Naive thymus-derived CD4-positive, alpha-beta T cell (primary cell): Measurements from ENCODE around the gene GPA33. TPM values are rescaled to one million over a fixed set of nuclear protein-coding genes. Genes with fewer than 3 reads are reported as not detected.

ENCODE experiments used
- ATAC-seq: fragments of 150-1000 bp; cut with Tn5 transposase; 2 replicates; pipeline ENCODE4 v1.10.0; 2021; ENCODE audit warnings: mild to moderate bottlenecking, moderate library complexity
- CTCF ChIA-PET: fragments of 350-600 bp; sonication (Branson Sonifier 250); formaldehyde crosslinking; loops from one replicate; lab custom pipeline; 2021; ENCODE audit warnings: antibody characterized with exemption; lab: Charles Lee
- POLR2A ChIA-PET: fragments of 350-600 bp; sonication (Branson Sonifier 250); formaldehyde crosslinking; loops from one replicate; lab custom pipeline; 2021; ENCODE audit warnings: antibody characterized with exemption, inconsistent platforms; lab: Charles Lee
- DNase-seq, 9 donors: peaks; one replicate each; pipeline versions ENCODE4 v3.0.0 to v3.0.0-alpha.2; 2020 to 2022; ENCODE audit warnings: mixed read lengths in 1 of 9
- H3K27ac ChIP-seq: one replicate; pipeline ENCODE4 v1.7.0; 2013; ENCODE audit warnings: mild to moderate bottlenecking, low read depth, low read length, moderate library complexity
- H3K27me3 ChIP-seq, 2 donors: one replicate each; pipeline ENCODE4 v1.7.0; 2013; ENCODE audit warnings: low read length in 2 of 2, mild to moderate bottlenecking in 2 of 2, moderate library complexity in 2 of 2; ENCODE audit not compliant: control insufficient read depth in 2 of 2, insufficient read depth in 2 of 2
- H3K36me3 ChIP-seq, 3 experiments: 1 replicate in 2 of 3; 2 replicates in 1 of 3; pipeline ENCODE4 v1.7.0; 2013; ENCODE audit warnings: low read length in 3 of 3, mild to moderate bottlenecking in 3 of 3, moderate library complexity in 1 of 3; ENCODE audit not compliant: insufficient read depth in 3 of 3, control insufficient read depth in 2 of 3
- H3K4me1 ChIP-seq, 2 donors: one replicate each; pipeline ENCODE4 v1.7.0; 2013; ENCODE audit warnings: low read length in 2 of 2, mild to moderate bottlenecking in 2 of 2, moderate library complexity in 1 of 2; ENCODE audit not compliant: control insufficient read depth in 2 of 2, insufficient read depth in 2 of 2
- H3K4me3 ChIP-seq: 2 replicates; pipeline ENCODE4 v1.7.0; 2013; ENCODE audit warnings: mild to moderate bottlenecking, low read length
- H3K9me3 ChIP-seq, 3 experiments: 1 replicate in 2 of 3; 2 replicates in 1 of 3; pipeline ENCODE4 v1.7.0; 2013; ENCODE audit warnings: low read length in 3 of 3; ENCODE audit not compliant: control insufficient read depth in 2 of 3
- H3K27ac Mint-ChIP-seq, 9 donors: one replicate each; pipeline ENCODE4 v1.8.0; 2020 to 2022; ENCODE audit warnings: mixed read lengths in 9 of 9, mild to moderate bottlenecking in 8 of 9, moderate library complexity in 5 of 9, inconsistent platforms in 2 of 9
- H3K27me3 Mint-ChIP-seq, 5 donors: one replicate each; pipeline ENCODE4 v1.8.0; 2021 to 2022; ENCODE audit warnings: mixed read lengths in 5 of 5, mild to moderate bottlenecking in 1 of 5
- H3K36me3 Mint-ChIP-seq, 5 donors: one replicate each; pipeline ENCODE4 v1.8.0; 2020 to 2022; ENCODE audit warnings: mixed read lengths in 5 of 5, mild to moderate bottlenecking in 3 of 5, inconsistent platforms in 1 of 5
- H3K4me1 Mint-ChIP-seq, 7 donors: one replicate each; pipeline ENCODE4 v1.8.0; 2020 to 2022; ENCODE audit warnings: mixed read lengths in 7 of 7, mild to moderate bottlenecking in 3 of 7, inconsistent platforms in 1 of 7
- H3K4me3 Mint-ChIP-seq, 10 donors: one replicate each; pipeline ENCODE4 v1.8.0; 2020 to 2022; ENCODE audit warnings: mild to moderate bottlenecking in 10 of 10, mixed read lengths in 10 of 10, moderate library complexity in 6 of 10, inconsistent platforms in 2 of 10
- H3K9me3 Mint-ChIP-seq, 11 donors: one replicate each; pipeline ENCODE4 v1.8.0; 2020 to 2022; ENCODE audit warnings: mixed read lengths in 11 of 11, mild to moderate bottlenecking in 4 of 11, inconsistent platforms in 1 of 11, moderate library complexity in 1 of 11
- intact Hi-C, 2 donors: fragments of 100-400 bp; cut with micrococcal nuclease; formaldehyde crosslinking; loops; one replicate each; pipeline ENCODE4 v1.15.1; 2023
- polyA plus RNA-seq, 2 donors: library from polyadenylated mRNA; unstranded; fragments of 300-500 nt; fragmentation: Illumina TruSeq; gene quantifications; one replicate each; pipeline ENCODE4 v1.2.3, GENCODE V29; 2021
- total RNA-seq, 6 experiments: library from RNA in 5 of 6; stranded (reverse) in 5 of 6; gene quantifications; 1 replicate in 5 of 6; 2 replicates in 1 of 6; pipeline ENCODE4 v1.2.3 and lab custom pipeline; 2021 to 2026

Gene GPA33
- total and polyA plus RNA-seq, 7 experiments from 2014 or later, result 5.4 to 63.4 (median 31.3) TPM

DNA sequence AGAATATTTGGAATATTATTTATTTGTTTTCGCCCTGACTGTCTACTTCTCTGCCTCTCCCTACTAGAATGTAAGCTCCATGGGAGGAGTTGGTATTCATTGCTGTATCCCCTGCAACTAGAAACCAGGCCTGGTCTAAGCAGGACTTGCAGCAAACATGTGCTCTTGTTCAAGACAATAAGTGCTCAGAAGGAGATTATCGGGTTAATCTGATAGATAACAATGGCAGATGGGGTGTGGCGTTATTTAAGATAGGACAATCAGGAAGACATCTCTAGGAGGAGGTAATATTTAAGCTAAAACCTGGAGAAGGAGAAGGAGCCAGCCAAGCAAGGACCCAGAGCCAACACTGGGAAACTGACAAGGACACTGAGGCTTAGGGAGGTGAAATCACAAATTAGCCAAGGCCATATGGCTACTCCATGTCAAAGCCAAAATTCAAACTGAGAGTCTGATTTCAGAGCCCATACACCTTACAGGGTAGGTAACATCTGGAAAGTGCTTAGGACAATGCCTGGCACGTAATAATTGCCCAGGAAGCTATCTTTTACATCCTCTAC is 45.2 kb upstream of the GPA33 start:
- no peak overlapping the region for H3K4me3 Mint-ChIP-seq
- ATAC-seq (no peak), DNase-seq (no peak)
- peaks cover 0 to 2% (median 0%) of the 10 kb centered on the region in 7 donors for H3K4me1 Mint-ChIP-seq
- Histone ChIP-seq H3K4me1 (no peaks in the 10 kb centered on the region), H3K9me3 (no peaks in the 10 kb centered on the region), H3K27me3 (no peaks in the 10 kb centered on the region), H3K27ac (no peak overlapping the region), H3K4me3 (no peak overlapping the region), H3K36me3 (no peaks in the 10 kb centered on the region)
- ChIA-PET POLR2A (no interaction called here), CTCF (interaction anchor here (0.6 to 0.8 kb wide), 2 partner anchors 102 to 225 kb away, joined by 3 read pairs; no protein-coding TSS in a partner anchor)
- intact Hi-C loops, result no loop called here
- H3K36me3 Mint-ChIP-seq, result no peaks in the 10 kb centered on the region
- peaks cover 4 to 67% (median 10%) of the 10 kb centered on the region in 5 donors for H3K27me3 Mint-ChIP-seq
- no peaks in the 10 kb centered on the region for H3K9me3 Mint-ChIP-seq
- no peak overlapping the region for H3K27ac Mint-ChIP-seq

DNA sequence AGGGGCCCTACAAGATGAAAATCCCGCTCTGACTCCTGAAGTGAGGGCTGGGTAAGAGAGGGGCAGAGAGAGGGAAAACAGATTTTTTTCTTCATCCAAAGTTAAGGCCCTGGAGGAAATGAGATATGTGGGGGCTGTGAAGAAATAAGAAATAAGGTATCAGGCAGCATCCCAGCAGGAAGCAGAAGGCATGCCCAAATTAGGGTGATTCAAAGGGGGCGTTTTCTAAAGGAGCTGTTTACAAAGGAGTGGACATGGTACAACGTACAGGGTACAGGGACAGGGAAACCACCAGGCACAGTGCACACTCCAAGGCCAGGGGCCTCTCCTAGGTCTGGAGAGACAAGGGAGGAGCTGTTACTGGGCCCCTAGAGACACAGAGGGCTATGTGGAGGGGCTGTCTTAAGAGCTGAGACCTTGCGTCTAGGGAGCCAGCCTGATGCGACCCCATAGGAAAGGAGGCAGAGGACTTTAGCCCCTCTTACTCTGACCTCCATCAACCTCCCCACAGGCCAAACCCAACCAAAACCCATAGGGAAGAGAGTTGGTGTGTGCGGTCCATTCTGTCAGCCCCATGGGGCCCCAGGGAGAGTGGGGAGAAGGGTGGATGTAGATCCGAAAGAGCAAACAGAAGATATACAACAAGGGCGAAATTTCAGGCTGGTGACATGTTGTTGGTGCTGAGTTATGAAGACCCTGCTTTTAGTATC is 42.3 kb upstream of the GPA33 start:
- no peak for ATAC-seq
- Mint-ChIP-seq H3K27ac (peak overlapping the region in 1 of 9 donors; percentile 51), H3K4me3 (no peak overlapping the region), H3K9me3 (no peaks in the 10 kb centered on the region), H3K36me3 (no peaks in the 10 kb centered on the region), H3K4me1 (peaks cover 0 to 4% (median 0%) of the 10 kb centered on the region in 7 donors), H3K27me3 (peaks cover 10 to 63% (median 19%) of the 10 kb centered on the region in 5 donors)
- no peaks in the 10 kb centered on the region for H3K9me3 ChIP-seq
- no peaks in the 10 kb centered on the region for H3K27me3 ChIP-seq
- POLR2A ChIA-PET, result no interaction called here
- no peaks in the 10 kb centered on the region for H3K36me3 ChIP-seq
- intact Hi-C loops, result no loop called here
- no peaks in the 10 kb centered on the region for H3K4me1 ChIP-seq
- no peak overlapping the region for H3K27ac ChIP-seq
- CTCF ChIA-PET, result interaction anchor here (1.9 kb wide), 1 partner anchor 73 kb away, joined by 8 read pairs; no protein-coding TSS in a partner anchor
- DNase-seq, result no peak
- no peak overlapping the region for H3K4me3 ChIP-seq

DNA sequence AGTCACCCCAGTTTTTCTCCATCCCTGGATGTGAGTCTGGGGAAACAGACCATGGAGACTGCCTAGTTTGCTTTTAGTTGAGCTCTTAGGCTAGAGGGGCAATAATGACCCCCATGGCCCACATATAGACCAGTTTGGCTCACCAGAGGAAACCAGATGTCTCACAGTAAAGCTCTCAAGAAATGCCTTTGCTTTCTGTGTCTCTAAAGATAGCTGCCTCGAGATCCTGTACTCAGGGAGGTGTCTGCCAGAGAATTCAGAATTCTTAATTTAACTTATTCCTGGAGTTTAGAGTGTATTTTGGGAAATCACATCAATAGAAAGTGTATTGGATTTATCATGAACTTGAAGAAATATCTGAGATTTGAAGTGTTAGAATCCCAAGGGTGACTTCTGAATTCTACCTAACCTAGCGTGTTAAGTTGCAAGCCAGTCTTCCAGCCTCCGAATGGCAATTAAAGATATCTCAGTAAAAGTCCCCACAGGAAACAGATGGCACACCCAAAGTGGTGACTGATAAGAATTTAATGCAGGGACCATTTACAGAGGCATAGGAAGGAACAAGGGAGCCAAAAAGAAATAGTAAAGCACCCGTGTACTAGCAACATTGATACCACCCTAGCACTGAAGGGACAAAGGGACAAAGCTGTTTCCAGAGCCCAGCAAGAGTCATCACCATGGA is 40.8 kb upstream of the GPA33 start:
- ChIA-PET CTCF (interaction anchor here (1.3 to 3.1 kb wide), 2 partner anchors 72 to 221 kb away, joined by 7 to 15 read pairs; no protein-coding TSS in a partner anchor), POLR2A (no interaction called here)
- Mint-ChIP-seq H3K4me1 (peaks cover 0 to 4% (median 0%) of the 10 kb centered on the region in 7 donors), H3K27me3 (peaks cover 12 to 55% (median 26%) of the 10 kb centered on the region in 5 donors), H3K9me3 (no peaks in the 10 kb centered on the region), H3K36me3 (no peaks in the 10 kb centered on the region), H3K4me3 (no peak overlapping the region), H3K27ac (no peak overlapping the region)
- ATAC-seq (no peak), DNase-seq (no peak)
- no peaks in the 10 kb centered on the region for H3K27me3 ChIP-seq
- intact Hi-C loops, result no loop called here
- H3K4me3 ChIP-seq, result no peak overlapping the region
- no peaks in the 10 kb centered on the region for H3K9me3 ChIP-seq
- H3K4me1 ChIP-seq, result no peaks in the 10 kb centered on the region
- H3K36me3 ChIP-seq, result no peaks in the 10 kb centered on the region
- H3K27ac ChIP-seq, result no peak overlapping the region

DNA sequence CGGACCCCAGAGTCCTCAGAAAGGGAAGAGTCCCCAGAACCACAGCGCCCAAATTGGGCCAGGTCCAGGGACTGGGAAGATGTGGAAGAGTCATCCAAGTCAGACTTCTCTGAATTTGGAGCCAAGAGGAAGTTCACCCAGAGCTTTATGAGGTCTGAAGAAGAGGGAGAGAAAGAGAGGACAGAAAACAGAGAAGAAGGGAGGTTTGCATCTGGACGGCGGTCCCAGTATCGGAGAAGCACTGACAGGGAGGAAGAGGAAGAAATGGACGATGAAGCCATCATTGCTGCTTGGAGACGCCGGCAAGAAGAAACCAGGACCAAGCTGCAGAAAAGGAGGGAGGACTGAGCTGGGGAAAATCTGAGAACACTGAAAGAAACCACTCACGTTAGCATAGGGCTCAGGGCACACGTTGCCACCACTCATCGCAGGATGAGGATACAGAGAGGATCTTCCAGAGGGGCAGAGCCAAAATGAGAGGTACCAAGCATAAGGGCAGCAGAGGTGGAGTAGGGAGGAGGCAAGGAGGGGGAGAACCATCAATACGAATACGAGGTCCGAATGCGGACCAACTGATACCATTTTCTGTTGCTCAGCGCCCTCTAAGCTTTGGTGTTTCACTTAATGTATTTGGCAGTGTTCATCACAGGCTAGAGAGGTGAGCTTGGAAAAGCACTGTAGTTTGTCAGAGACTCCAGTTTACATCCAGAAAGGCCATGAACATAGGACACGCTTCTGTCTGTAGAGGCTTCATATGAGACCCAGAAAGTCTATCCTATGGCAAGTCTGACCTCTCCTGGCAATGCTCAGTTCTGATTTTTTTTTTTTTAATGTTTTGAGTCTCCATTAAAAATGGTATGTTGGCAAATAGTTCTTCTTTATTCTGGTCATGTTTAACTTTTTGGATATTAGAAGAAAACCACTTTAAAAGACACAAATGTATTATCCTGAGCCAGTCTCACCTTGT is 38.4 kb upstream of the GPA33 start:
- peak overlapping the region in 1 of 9 donors; percentile 1 for H3K27ac Mint-ChIP-seq
- H3K9me3 ChIP-seq, result no peaks in the 10 kb centered on the region
- no peaks in the 10 kb centered on the region for H3K27me3 ChIP-seq
- no peaks in the 10 kb centered on the region for H3K4me1 ChIP-seq
- DNase-seq (peak in 3 of 9 donors; percentile 19 to 29 (median 20)), ATAC-seq (no peak)
- H3K27me3 Mint-ChIP-seq, result peaks cover 12 to 43% (median 24%) of the 10 kb centered on the region in 5 donors
- no peaks in the 10 kb centered on the region for H3K36me3 Mint-ChIP-seq
- H3K4me3 ChIP-seq, result no peak overlapping the region
- H3K36me3 ChIP-seq, result no peaks in the 10 kb centered on the region
- H3K4me1 Mint-ChIP-seq, result peaks cover 0 to 4% (median 0%) of the 10 kb centered on the region in 7 donors
- ChIA-PET POLR2A (interaction anchor here (1.1 kb wide), 1 partner anchor 61 kb away, joined by 3 read pairs; no protein-coding TSS in a partner anchor), CTCF (interaction anchor here (1.3 to 3.1 kb wide), 5 partner anchors 10 to 221 kb away, joined by 3 to 15 read pairs (median 4); no protein-coding TSS in a partner anchor)
- intact Hi-C loops, result loop anchor here in 1 of 2 donors (1.0 to 10.0 kb wide), 2 partner anchors 218 to 1204 kb away; no protein-coding TSS in a partner anchor
- H3K9me3 Mint-ChIP-seq, result no peaks in the 10 kb centered on the region
- no peak overlapping the region for H3K4me3 Mint-ChIP-seq
- H3K27ac ChIP-seq, result no peak overlapping the region

GRCh38 chr1:167127661-167128060 is 37.5 kb upstream of the GPA33 start:
- Mint-ChIP-seq H3K9me3 (no peaks in the 10 kb centered on the region), H3K4me1 (peaks cover 0 to 2% (median 0%) of the 10 kb centered on the region in 7 donors), H3K4me3 (no peak overlapping the region), H3K36me3 (no peaks in the 10 kb centered on the region), H3K27me3 (peaks cover 12 to 40% (median 24%) of the 10 kb centered on the region in 5 donors), H3K27ac (no peak overlapping the region)
- DNase-seq (no peak), ATAC-seq (no peak)
- Histone ChIP-seq H3K4me1 (no peaks in the 10 kb centered on the region), H3K4me3 (no peak overlapping the region), H3K27me3 (no peaks in the 10 kb centered on the region), H3K9me3 (no peaks in the 10 kb centered on the region), H3K36me3 (no peaks in the 10 kb centered on the region), H3K27ac (no peak overlapping the region)
- intact Hi-C loops, result loop anchor here in 1 of 2 donors (1.0 to 10.0 kb wide), 2 partner anchors 217 to 1203 kb away; no protein-coding TSS in a partner anchor
- CTCF ChIA-PET, result interaction anchor here (1.3 to 1.7 kb wide), 4 partner anchors 9 to 218 kb away, joined by 3 to 13 read pairs (median 4); no protein-coding TSS in a partner anchor
- POLR2A ChIA-PET, result interaction anchor here (1.1 kb wide), 1 partner anchor 60 kb away, joined by 3 read pairs; no protein-coding TSS in a partner anchor
